ENCODE data around the gene FLAD1. TPM values are rescaled to one million over a fixed set of nuclear protein-coding genes. Genes with fewer than 3 reads are reported as not detected.

Gene FLAD1
- total RNA-seq, 4 donors from 2014 or later = 12.8 to 23.5 (median 20.7) TPM

DNA sequence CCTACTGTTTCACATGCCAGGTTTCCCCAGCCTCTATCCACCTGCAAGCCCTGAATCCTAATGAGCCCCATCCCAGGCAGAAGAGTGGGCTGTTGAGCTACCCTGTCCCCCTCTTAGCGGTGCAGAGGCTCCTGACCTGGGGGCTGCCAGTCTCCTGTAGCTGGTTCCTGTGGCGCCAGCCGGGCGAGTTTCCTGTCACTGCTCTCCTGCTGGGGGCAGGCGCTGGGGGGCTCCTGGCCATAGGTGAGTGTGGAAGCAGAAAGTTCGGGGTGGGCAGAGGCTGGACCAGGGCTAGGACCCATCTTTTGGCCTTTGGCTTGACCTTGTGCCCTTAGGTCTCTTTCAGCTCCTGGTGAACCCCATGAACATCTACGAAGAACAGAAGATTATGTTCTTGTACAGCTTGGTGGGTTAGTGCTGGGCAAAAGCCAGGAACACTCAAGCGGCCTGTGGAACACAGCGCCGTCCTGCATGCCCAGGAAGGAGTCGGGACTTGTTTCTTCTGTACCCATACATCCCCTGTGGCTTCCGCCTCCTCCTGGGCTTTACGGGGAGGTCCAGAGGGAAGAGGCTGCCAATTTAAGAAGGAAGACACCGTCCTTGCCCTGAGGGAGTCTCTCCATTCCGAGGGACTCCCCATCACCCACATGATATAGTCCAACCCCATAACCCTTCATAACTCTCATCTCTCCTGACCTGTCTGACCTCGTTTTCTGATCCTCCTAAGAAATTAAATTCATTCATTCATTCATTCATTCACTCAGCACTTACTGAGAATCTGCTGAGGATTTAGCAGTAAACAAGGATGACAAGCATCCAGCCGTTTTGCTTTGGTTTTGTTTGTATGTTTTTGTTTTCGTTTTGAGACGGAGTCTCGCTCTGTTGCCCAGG, 51.4 kb downstream of the FLAD1 start:
- TF ChIP-seq, protein P1, sequence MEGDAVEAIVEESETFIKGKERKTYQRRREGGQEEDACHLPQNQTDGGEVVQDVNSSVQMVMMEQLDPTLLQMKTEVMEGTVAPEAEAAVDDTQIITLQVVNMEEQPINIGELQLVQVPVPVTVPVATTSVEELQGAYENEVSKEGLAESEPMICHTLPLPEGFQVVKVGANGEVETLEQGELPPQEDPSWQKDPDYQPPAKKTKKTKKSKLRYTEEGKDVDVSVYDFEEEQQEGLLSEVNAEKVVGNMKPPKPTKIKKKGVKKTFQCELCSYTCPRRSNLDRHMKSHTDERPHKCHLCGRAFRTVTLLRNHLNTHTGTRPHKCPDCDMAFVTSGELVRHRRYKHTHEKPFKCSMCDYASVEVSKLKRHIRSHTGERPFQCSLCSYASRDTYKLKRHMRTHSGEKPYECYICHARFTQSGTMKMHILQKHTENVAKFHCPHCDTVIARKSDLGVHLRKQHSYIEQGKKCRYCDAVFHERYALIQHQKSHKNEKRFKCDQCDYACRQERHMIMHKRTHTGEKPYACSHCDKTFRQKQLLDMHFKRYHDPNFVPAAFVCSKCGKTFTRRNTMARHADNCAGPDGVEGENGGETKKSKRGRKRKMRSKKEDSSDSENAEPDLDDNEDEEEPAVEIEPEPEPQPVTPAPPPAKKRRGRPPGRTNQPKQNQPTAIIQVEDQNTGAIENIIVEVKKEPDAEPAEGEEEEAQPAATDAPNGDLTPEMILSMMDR (IDR thresholded peaks at IDR 0.05) = no peak
- TF ChIP-seq POLR2A (IDR thresholded peaks at IDR 0.05) (no peak), POLR2AphosphoS5 (IDR thresholded peaks at IDR 0.05) (no peak), EP300 (IDR thresholded peaks at IDR 0.05) (no peak)
- H3K27me3 ChIP-seq = no peaks in the 10 kb centered on the region
- WGBS, 2 donors (ENCODE audit: low coverage in 1 of 2) = 84 to 85% methylated on average over 10 to 17 of the region's 20 CpGs
- H3K27ac ChIP-seq = no peak overlapping the region
- no peak overlapping the region for H3K4me3 ChIP-seq
- no peaks in the 10 kb centered on the region for H3K36me3 ChIP-seq
- H3K4me1 ChIP-seq = peaks cover 0 to 9% (median 2%) of the 10 kb centered on the region in 3 donors
- no peaks in the 10 kb centered on the region for H3K9me3 ChIP-seq
- ATAC-seq = no peak

DNA sequence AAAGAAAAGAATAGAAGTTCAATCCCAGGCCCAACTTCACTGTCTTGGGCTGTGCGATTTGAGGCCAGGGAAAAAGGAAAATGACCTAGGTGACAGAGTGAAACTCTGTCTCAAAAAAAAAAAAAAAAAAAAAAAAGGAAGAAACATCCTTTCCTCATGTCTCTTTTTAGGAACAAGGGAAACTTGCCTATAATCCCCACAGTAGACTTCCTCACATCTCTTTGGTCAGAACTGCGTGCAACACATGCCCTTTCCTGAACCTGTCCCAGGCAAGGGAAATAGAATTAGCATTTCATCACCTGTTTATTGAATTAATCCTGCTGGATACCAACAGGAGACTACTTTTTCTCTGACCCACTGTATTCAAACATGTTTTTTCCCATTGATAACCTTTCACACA, 52.8 kb downstream of the FLAD1 start:
- 71 to 79% methylated on average over 1 to 2 of the region's 2 CpGs for WGBS, 2 donors (ENCODE audit: low coverage in 1 of 2)

DNA sequence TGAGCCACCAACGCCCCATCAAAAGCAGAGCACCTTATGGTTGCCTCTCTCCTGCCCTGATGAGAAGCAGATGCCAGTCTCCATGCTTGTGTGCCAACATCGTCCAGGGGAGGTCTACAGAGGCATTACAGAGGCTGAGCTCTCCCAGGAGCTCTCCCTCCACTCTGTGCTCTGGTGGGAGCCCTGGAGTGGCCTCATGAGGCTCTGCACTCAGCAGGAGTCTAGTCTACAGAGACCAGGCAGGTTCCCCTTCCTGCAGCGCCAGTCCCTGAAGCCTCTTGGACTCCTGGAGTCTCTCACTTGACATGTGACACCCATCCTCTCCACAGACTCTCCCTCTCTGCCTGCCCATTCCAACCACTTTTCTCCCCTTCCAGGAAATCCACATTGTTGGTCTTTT, 53.9 kb downstream of the FLAD1 start:
- no peak overlapping the region for H3K4me3 ChIP-seq
- no peaks in the 10 kb centered on the region for H3K36me3 ChIP-seq
- no peak for ATAC-seq
- no peaks in the 10 kb centered on the region for H3K9me3 ChIP-seq
- TF ChIP-seq EP300 (IDR thresholded peaks at IDR 0.05) = no peak
- TF ChIP-seq, protein P1 (IDR thresholded peaks at IDR 0.05) = no peak
- TF ChIP-seq POLR2AphosphoS5 (IDR thresholded peaks at IDR 0.05) = no peak
- TF ChIP-seq POLR2A (IDR thresholded peaks at IDR 0.05) = no peak
- peaks cover 0 to 9% (median 2%) of the 10 kb centered on the region in 3 donors for H3K4me1 ChIP-seq
- H3K27me3 ChIP-seq = no peaks in the 10 kb centered on the region
- WGBS, 2 donors (ENCODE audit: low coverage in 1 of 2) = 91 to 100% methylated on average over 1 of the region's 3 CpGs
- H3K27ac ChIP-seq = no peak overlapping the region

More for the DNA sequence above, 52.8 kb downstream of the FLAD1 start:
- peaks cover 0 to 9% (median 2%) of the 10 kb centered on the region in 3 donors for H3K4me1 ChIP-seq
- no peaks in the 10 kb centered on the region for H3K36me3 ChIP-seq
- H3K27me3 ChIP-seq = no peaks in the 10 kb centered on the region
- no peak overlapping the region for H3K4me3 ChIP-seq
- TF ChIP-seq POLR2AphosphoS5 (IDR thresholded peaks at IDR 0.05) (no peak), POLR2A (IDR thresholded peaks at IDR 0.05) (no peak), EP300 (IDR thresholded peaks at IDR 0.05) (no peak)
- TF ChIP-seq, protein P1 (IDR thresholded peaks at IDR 0.05) = no peak
- H3K9me3 ChIP-seq = no peaks in the 10 kb centered on the region
- no peak overlapping the region for H3K27ac ChIP-seq
- ATAC-seq = no peak

DNA sequence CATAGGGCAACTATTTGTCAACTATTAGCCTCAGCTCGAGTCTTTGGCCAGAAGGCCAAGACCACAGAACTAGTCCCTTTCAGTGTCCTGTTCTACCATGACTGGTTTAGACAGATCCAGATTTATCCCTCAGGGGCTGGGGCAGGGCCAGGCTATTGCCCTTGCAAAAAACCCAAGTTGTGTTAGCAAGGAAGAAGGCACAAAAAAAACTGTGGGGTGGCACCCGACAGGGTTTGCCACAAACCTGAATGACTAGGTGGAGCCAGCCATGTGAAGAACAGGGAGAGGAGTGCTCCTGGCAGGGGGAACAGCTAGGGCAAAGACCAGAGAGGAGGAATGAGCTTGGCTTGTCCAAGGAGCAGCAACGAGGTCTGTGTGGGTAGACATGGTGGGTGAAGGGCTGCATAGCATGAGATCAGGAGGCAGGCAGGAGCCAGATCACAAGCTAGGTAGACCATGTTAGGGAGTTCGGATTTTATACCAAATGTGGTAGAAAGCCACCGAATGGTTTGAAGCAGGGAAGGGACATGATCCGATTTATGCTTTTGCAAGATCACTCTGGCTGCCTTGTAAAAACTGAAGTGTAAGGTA, 54.8 kb downstream of the FLAD1 start:
- Histone ChIP-seq H3K4me1 (peaks cover 0 to 9% (median 2%) of the 10 kb centered on the region in 3 donors), H3K9me3 (no peaks in the 10 kb centered on the region), H3K4me3 (no peak overlapping the region), H3K27ac (no peak overlapping the region), H3K36me3 (no peaks in the 10 kb centered on the region), H3K27me3 (no peaks in the 10 kb centered on the region)
- WGBS, 2 donors (ENCODE audit: low coverage in 1 of 2) = 80 to 89% methylated on average over 4 to 6 of the region's 6 CpGs
- no peak for ATAC-seq
- TF ChIP-seq EP300 (IDR thresholded peaks at IDR 0.05) (no peak), POLR2A (IDR thresholded peaks at IDR 0.05) (no peak), POLR2AphosphoS5 (IDR thresholded peaks at IDR 0.05) (no peak)
- TF ChIP-seq, protein P1 (IDR thresholded peaks at IDR 0.05) = no peak

Data from gastroesophageal sphincter (tissue), 4 donors.